Peyer's patch (tissue), 4 donors: Measurements from ENCODE around the gene TUFT1. TPM values are rescaled to one million over a fixed set of nuclear protein-coding genes. Genes with fewer than 3 reads are reported as not detected.
"Not testable (repeated sequence)": the region's sequence is repeated elsewhere in the genome, so short reads cannot be mapped to it uniquely, and the experiment has no call there.

Experiments
- DNase-seq, 3 donors: peaks; one replicate each; pipeline ENCODE4 v3.0.0-alpha.2; 2017 to 2019
- H3K27ac ChIP-seq, 4 donors: fragments of 200-600 bp; sonication (generic); one replicate each; pipeline ENCODE4 v1.5.1; 2016 to 2019
- H3K27me3 ChIP-seq, 2 donors: fragments of 200-600 bp; sonication (generic); one replicate each; pipeline ENCODE4 v1.5.1; 2019
- H3K36me3 ChIP-seq, 3 donors: fragments of 200-600 bp; sonication (generic); one replicate each; pipeline ENCODE4 v1.5.1; 2016 to 2019
- H3K4me1 ChIP-seq, 4 donors: fragments of 200-600 bp; sonication (generic); one replicate each; pipeline ENCODE4 v1.5.1; 2016 to 2019
- H3K4me3 ChIP-seq, 4 donors: fragments of 200-600 bp; sonication (generic); 1 replicate in 3 of 4; 2 replicates in 1 of 4; pipeline ENCODE4 v1.5.1; 2016 to 2019; ENCODE audit warnings: mild to moderate bottlenecking in 1 of 4
- H3K9me3 ChIP-seq, 4 donors: fragments of 200-600 bp; sonication (generic); one replicate each; pipeline ENCODE4 v1.5.1; 2016 to 2019; ENCODE audit warnings: mild to moderate bottlenecking in 1 of 4
- CTCF ChIP-seq, 6 experiments: fragments of 450-650 bp in 4 of 6; fragments of 200-600 bp in 2 of 6; sonication (generic) in 1 of 6; IDR thresholded peaks; one replicate each; pipeline ENCODE4 v1.5.1; 2017 to 2019; ENCODE audit warnings: antibody characterized with exemption in 6 of 6, mild to moderate bottlenecking in 3 of 6, moderate library complexity in 1 of 6
- POLR2A ChIP-seq, 2 donors: fragments of 450-650 bp; IDR thresholded peaks; one replicate each; pipeline ENCODE4 v1.5.1; 2017; ENCODE audit warnings: antibody characterized with exemption in 2 of 2, mild to moderate bottlenecking in 2 of 2, moderate library complexity in 2 of 2
- total RNA-seq, 4 donors: library from RNA; depleted of rRNA; stranded (reverse); fragments of >200 nt; gene quantifications; one replicate each; pipeline ENCODE4 v1.1.0, GENCODE V29; 2016

TUFT1 gene
- total RNA-seq, 4 donors from 2014 or later = 12.4 to 23.4 (median 19.3) TPM

GRCh38 chr1:151618470-151618869, 78.4 kb downstream of the TUFT1 start:
- no peak for DNase-seq
- no peak overlapping the region for H3K27ac ChIP-seq
- H3K4me1 ChIP-seq = peaks cover 0 to 44% (median 4%) of the 10 kb centered on the region in 4 donors
- H3K4me3 ChIP-seq = no peak overlapping the region
- H3K36me3 ChIP-seq = no peaks in the 10 kb centered on the region
- no peaks in the 10 kb centered on the region for H3K9me3 ChIP-seq
- H3K27me3 ChIP-seq = no peaks in the 10 kb centered on the region
- TF ChIP-seq CTCF (IDR thresholded peaks at IDR 0.05) = no peak
- no peak for TF ChIP-seq POLR2A (IDR thresholded peaks at IDR 0.05)

- H3K27ac ChIP-seq = peak overlapping the region in 1 of 4 donors; percentile 38
- not testable (repeated sequence) for H3K4me3 ChIP-seq, DNase-seq, H3K9me3 ChIP-seq, H3K36me3 ChIP-seq, H3K27me3 ChIP-seq
- H3K4me1 ChIP-seq = peaks cover 0 to 40% (median 4%) of the 10 kb centered on the region in 4 donors
Observed at GRCh38 chr1:151618996-151619395, 78.9 kb downstream of the TUFT1 start.

- no peak for DNase-seq
- no peak for TF ChIP-seq POLR2A (IDR thresholded peaks at IDR 0.05)
- Histone ChIP-seq H3K27me3 (no peaks in the 10 kb centered on the region), H3K27ac (peak overlapping the region in 1 of 4 donors; percentile 38), H3K36me3 (no peaks in the 10 kb centered on the region), H3K4me3 (no peak overlapping the region), H3K4me1 (peaks cover 0 to 40% (median 4%) of the 10 kb centered on the region in 4 donors), H3K9me3 (no peaks in the 10 kb centered on the region)
Observed at GRCh38 chr1:151619489-151620093, 79.5 kb downstream of the TUFT1 start.

GRCh38 chr1:151620286-151620685, 80.2 kb downstream of the TUFT1 start:
- Histone ChIP-seq H3K27ac (peak overlapping the region in 1 of 4 donors; percentile 54), H3K4me1 (peaks cover 0 to 40% (median 4%) of the 10 kb centered on the region in 4 donors), H3K27me3 (no peaks in the 10 kb centered on the region), H3K9me3 (no peaks in the 10 kb centered on the region), H3K36me3 (no peaks in the 10 kb centered on the region), H3K4me3 (no peak overlapping the region)
- no peak for DNase-seq
- TF ChIP-seq CTCF (IDR thresholded peaks at IDR 0.05) = no peak
- TF ChIP-seq POLR2A (IDR thresholded peaks at IDR 0.05) = no peak

- no peak overlapping the region for H3K4me3 ChIP-seq
- peaks cover 0 to 34% (median 4%) of the 10 kb centered on the region in 4 donors for H3K4me1 ChIP-seq
- peak overlapping the region in 2 of 4 donors; percentile 16 to 54 for H3K27ac ChIP-seq
- no peaks in the 10 kb centered on the region for H3K9me3 ChIP-seq
- TF ChIP-seq CTCF (IDR thresholded peaks at IDR 0.05) = no peak
- no peak for TF ChIP-seq POLR2A (IDR thresholded peaks at IDR 0.05)
- no peaks in the 10 kb centered on the region for H3K36me3 ChIP-seq
- no peaks in the 10 kb centered on the region for H3K27me3 ChIP-seq
- DNase-seq = no peak
Observed at GRCh38 chr1:151621351-151621750, 81.2 kb downstream of the TUFT1 start.

GRCh38 chr1:151624783-151625182, 84.7 kb downstream of the TUFT1 start:
- Histone ChIP-seq H3K27ac (no peak overlapping the region), H3K27me3 (no peaks in the 10 kb centered on the region), H3K9me3 (no peaks in the 10 kb centered on the region), H3K36me3 (no peaks in the 10 kb centered on the region), H3K4me3 (no peak overlapping the region), H3K4me1 (peaks cover 0 to 10% (median 4%) of the 10 kb centered on the region in 4 donors)
- TF ChIP-seq CTCF (IDR thresholded peaks at IDR 0.05) = no peak
- DNase-seq = no peak
